Gastrocnemius medialis (tissue), 4 donors: ENCODE results near the gene BNC2.

Experiments used
- POLR2A ChIP-seq, 2 donors: fragments of 450-650 bp; IDR thresholded peaks; one replicate each; pipeline ENCODE4 v1.6.1; 2017; ENCODE audit warnings: antibody characterized with exemption in 2 of 2, mild to moderate bottlenecking in 2 of 2, moderate library complexity in 2 of 2
- TF ChIP-seq, protein P1 (sequence below), 5 experiments: fragments of 450-650 bp in 3 of 5; fragments of 200-600 bp in 2 of 5; sonication (generic) in 2 of 5; IDR thresholded peaks in 4 of 5; conservative IDR thresholded peaks in 1 of 5; 1 replicate in 4 of 5; 2 replicates in 1 of 5; pipeline ENCODE4 v1.5.1; 2016 to 2019; ENCODE audit warnings: antibody characterized with exemption in 5 of 5, mild to moderate bottlenecking in 3 of 5, moderate library complexity in 3 of 5

DNA sequence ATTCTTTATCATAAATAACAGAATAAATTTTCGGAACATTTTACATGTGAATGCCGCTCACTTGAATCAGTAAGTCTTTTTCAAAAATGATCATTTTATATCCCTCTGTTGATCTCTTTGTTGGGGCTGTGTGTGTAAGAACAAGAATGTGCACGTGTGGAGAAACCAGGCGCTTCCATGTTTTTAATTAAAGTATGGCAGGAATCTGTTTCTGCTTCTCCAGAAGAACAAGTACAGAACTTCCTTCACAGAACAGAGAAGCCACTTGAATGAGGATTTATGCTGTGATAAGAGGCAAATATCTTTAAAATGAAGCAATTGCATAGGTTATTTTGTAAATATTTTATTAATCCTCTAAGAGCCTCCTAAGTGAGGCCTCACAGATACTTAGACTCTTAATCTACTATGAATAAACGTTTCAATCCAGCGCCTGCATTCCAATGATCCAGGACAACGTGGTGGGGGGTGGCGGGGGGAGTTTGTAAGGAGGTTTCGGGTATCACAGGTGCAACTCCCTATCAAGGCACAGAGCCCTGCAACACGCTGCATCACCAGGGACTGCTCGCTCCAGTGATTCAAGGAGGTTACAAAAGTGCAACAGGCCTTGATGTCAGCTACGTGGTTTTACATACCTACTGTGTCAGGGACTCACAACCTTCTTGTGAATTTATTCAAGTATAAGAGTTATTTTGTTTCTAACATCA is 409.2 kb downstream of the BNC2 start:
- TF ChIP-seq, protein P1, sequence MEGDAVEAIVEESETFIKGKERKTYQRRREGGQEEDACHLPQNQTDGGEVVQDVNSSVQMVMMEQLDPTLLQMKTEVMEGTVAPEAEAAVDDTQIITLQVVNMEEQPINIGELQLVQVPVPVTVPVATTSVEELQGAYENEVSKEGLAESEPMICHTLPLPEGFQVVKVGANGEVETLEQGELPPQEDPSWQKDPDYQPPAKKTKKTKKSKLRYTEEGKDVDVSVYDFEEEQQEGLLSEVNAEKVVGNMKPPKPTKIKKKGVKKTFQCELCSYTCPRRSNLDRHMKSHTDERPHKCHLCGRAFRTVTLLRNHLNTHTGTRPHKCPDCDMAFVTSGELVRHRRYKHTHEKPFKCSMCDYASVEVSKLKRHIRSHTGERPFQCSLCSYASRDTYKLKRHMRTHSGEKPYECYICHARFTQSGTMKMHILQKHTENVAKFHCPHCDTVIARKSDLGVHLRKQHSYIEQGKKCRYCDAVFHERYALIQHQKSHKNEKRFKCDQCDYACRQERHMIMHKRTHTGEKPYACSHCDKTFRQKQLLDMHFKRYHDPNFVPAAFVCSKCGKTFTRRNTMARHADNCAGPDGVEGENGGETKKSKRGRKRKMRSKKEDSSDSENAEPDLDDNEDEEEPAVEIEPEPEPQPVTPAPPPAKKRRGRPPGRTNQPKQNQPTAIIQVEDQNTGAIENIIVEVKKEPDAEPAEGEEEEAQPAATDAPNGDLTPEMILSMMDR (IDR thresholded peaks at IDR 0.05 in 4 of 5, conservative IDR thresholded peaks at IDR 0.05 in 1 of 5), result no peak
- TF ChIP-seq POLR2A (IDR thresholded peaks at IDR 0.05), result no peak
